B cell (primary cell): Measurements from ENCODE around the gene TATDN2. TPM values are rescaled to one million over a fixed set of nuclear protein-coding genes. Genes with fewer than 3 reads are reported as not detected.

ENCODE experiments used
- ATAC-seq: fragments of 200-7000 bp; cut with Tn5 transposase; one replicate; pipeline ENCODE4 v1.10.0; 2021; ENCODE audit warnings: low read depth, mild to moderate bottlenecking, moderate number of reproducible peaks, moderate library complexity
- CTCF ChIA-PET: fragments of 350-600 bp; sonication (Branson Sonifier 250); formaldehyde crosslinking; loops from one replicate; lab custom pipeline; 2021; ENCODE audit warnings: antibody characterized with exemption, inconsistent platforms; lab: Charles Lee
- POLR2A ChIA-PET: fragments of 350-600 bp; sonication (Branson Sonifier 250); formaldehyde crosslinking; loops from one replicate; lab custom pipeline; 2021; ENCODE audit warnings: antibody characterized with exemption; lab: Charles Lee
- DNase-seq: peaks from one replicate; pipeline ENCODE4 v3.0.0; 2013
- H2AFZ ChIP-seq: 2 replicates; pipeline ENCODE4 v1.6.1; 2012; ENCODE audit warnings: mild to moderate bottlenecking, low read depth, low read length; ENCODE audit not compliant: insufficient read depth, poor library complexity, severe bottlenecking
- H3K27ac ChIP-seq, 2 donors: 1 replicate in 1 of 2; 2 replicates in 1 of 2; pipeline ENCODE4 v1.5.1; 2012 to 2013; ENCODE audit warnings: low read length in 2 of 2, mild to moderate bottlenecking in 2 of 2, moderate library complexity in 1 of 2
- H3K27me3 ChIP-seq, 4 experiments: fragments of 200-600 bp in 1 of 4; sonication (generic) in 1 of 4; replicated peaks in 1 of 4; 1 replicate in 2 of 4; 2 replicates in 2 of 4; pipeline versions ENCODE4 v1.6.1 to v1.7.0; 2013 to 2016; ENCODE audit warnings: low read length in 3 of 4, mild to moderate bottlenecking in 2 of 4, mixed read lengths in 1 of 4, moderate library complexity in 1 of 4; ENCODE audit not compliant: insufficient read depth in 4 of 4, control insufficient read depth in 3 of 4; ENCODE audit errors: control extremely low read depth in 1 of 4
- H3K36me3 ChIP-seq, 2 experiments: replicated peaks in 1 of 2; 1 replicate in 1 of 2; 2 replicates in 1 of 2; pipeline versions ENCODE4 v1.6.1 to v1.7.1; 2013; ENCODE audit warnings: low read length in 1 of 2; ENCODE audit not compliant: insufficient read depth in 2 of 2, control insufficient read depth in 1 of 2; ENCODE audit errors: control extremely low read depth in 1 of 2, extremely low read depth in 1 of 2
- H3K4me1 ChIP-seq, 2 donors: fragments of 200-600 bp in 1 of 2; sonication (generic) in 1 of 2; 1 replicate in 1 of 2; 2 replicates in 1 of 2; pipeline versions ENCODE4 v1.5.1 to v1.6.1; 2013 to 2017; ENCODE audit warnings: low read length in 2 of 2; ENCODE audit not compliant: control insufficient read depth in 2 of 2, insufficient read depth in 2 of 2
- H3K4me2 ChIP-seq: replicated peaks from 2 replicates; pipeline ENCODE3; 2012; ENCODE audit warnings: mild to moderate bottlenecking, low read depth, low read length; ENCODE audit not compliant: poor library complexity, severe bottlenecking
- H3K4me3 ChIP-seq, 5 experiments: fragments of 200-600 bp in 1 of 5; sonication (generic) in 1 of 5; 1 replicate in 3 of 5; 2 replicates in 2 of 5; pipeline versions ENCODE4 v1.5.1 to v1.7.0; 2011 to 2016; ENCODE audit warnings: low read length in 4 of 5, mild to moderate bottlenecking in 4 of 5, low read depth in 2 of 5, control low read depth in 1 of 5, moderate library complexity in 1 of 5; ENCODE audit not compliant: insufficient read depth in 1 of 5; ENCODE audit errors: control extremely low read depth in 1 of 5, extremely low read depth in 1 of 5
- H3K79me2 ChIP-seq: fragments of 200-600 bp; sonication (generic); one replicate; pipeline ENCODE4 v1.6.0; 2016; ENCODE audit warnings: low read length; ENCODE audit not compliant: control insufficient read depth, insufficient read depth
- H3K9ac ChIP-seq: fragments of 200-600 bp; sonication (generic); 2 replicates; pipeline ENCODE4 v1.6.1; 2017; ENCODE audit warnings: mild to moderate bottlenecking, low read length, moderate library complexity
- H3K9me3 ChIP-seq, 3 donors: one replicate each; pipeline versions ENCODE4 v1.6.1 to v1.7.1; 2013; ENCODE audit warnings: low read length in 2 of 3; ENCODE audit not compliant: control insufficient read depth in 2 of 3, insufficient read depth in 1 of 3; ENCODE audit errors: control extremely low read depth in 1 of 3
- H4K20me1 ChIP-seq: 2 replicates; pipeline ENCODE4 v1.6.0; 2012; ENCODE audit warnings: mild to moderate bottlenecking, low read length; ENCODE audit not compliant: insufficient read depth, control insufficient read depth, poor library complexity, severe bottlenecking
- H3K27ac Mint-ChIP-seq: one replicate; pipeline ENCODE4 v1.8.0; 2021; ENCODE audit warnings: mixed read lengths
- H3K27me3 Mint-ChIP-seq: one replicate; pipeline ENCODE4 v1.8.0; 2021; ENCODE audit warnings: mixed read lengths
- H3K4me1 Mint-ChIP-seq: one replicate; pipeline ENCODE4 v1.8.0; 2021; ENCODE audit warnings: mixed read lengths
- H3K4me3 Mint-ChIP-seq: one replicate; pipeline ENCODE4 v1.8.0; 2021; ENCODE audit warnings: mixed read lengths
- H3K9me3 Mint-ChIP-seq: one replicate; pipeline ENCODE4 v1.8.0; 2022; ENCODE audit warnings: mixed read lengths; ENCODE audit not compliant: insufficient read depth
- CTCF ChIP-seq: fragments of 200-600 bp; IDR thresholded peaks from one replicate; pipeline ENCODE4 v1.8.0; 2022; ENCODE audit warnings: antibody characterized with exemption, mild to moderate bottlenecking
- EZH2 ChIP-seq: IDR thresholded peaks from 2 replicates; pipeline ENCODE4 v1.6.1; 2012; ENCODE audit warnings: borderline replicate concordance, low read depth, mild to moderate bottlenecking, moderate library complexity, low read length; ENCODE audit not compliant: insufficient read depth, poor library complexity, severe bottlenecking
- WGBS: methylation state at CpG from one replicate; pipeline ENCODE4 v1.1.5; 2013; ENCODE audit warnings: missing lambda C conversion rate; ENCODE audit not compliant: insufficient coverage; 5-methylcytosine and 5-hydroxymethylcytosine counted together
- intact Hi-C: fragments of 100-400 bp; cut with micrococcal nuclease; formaldehyde crosslinking; loops from one replicate; pipeline ENCODE4 v1.10.0; 2022
- polyA plus RNA-seq: library from polyadenylated mRNA; depleted of rRNA; stranded (reverse); fragments of >200 nt; gene quantifications from 2 replicates; pipeline ENCODE4 v1.2.3, GENCODE V29; 2012
- total RNA-seq, 2 donors: library from RNA; stranded (reverse); fragments of 120-200 nt in 1 of 2; gene quantifications; 1 replicate in 1 of 2; 2 replicates in 1 of 2; pipeline versions ENCODE4 v1.2.3 to v1.2.4, GENCODE V29; 2013 to 2022

The TATDN2 gene
- total and polyA plus RNA-seq, 2 donors (not counting 1 experiment from before 2014, with no cell fraction given) = 24.7 to 62.9 TPM

GRCh38 chr3:10299175-10299574 lies 50.9 kb downstream of the TATDN2 start:
- H3K4me3 Mint-ChIP-seq = no peak overlapping the region
- no peak for ATAC-seq
- H3K4me1 ChIP-seq = peaks cover 13 to 14% of the 10 kb centered on the region in 2 donors
- no peaks in the 10 kb centered on the region for H3K9me3 ChIP-seq
- no peaks in the 10 kb centered on the region for H4K20me1 ChIP-seq
- no peak overlapping the region for H2AFZ ChIP-seq
- H3K4me3 ChIP-seq = no peak overlapping the region
- peak overlapping the region; percentile 76 for H3K27ac Mint-ChIP-seq
- no peaks in the 10 kb centered on the region for H3K9me3 Mint-ChIP-seq
- ChIA-PET CTCF (no interaction called here), POLR2A (no interaction called here)
- no peaks in the 10 kb centered on the region for H3K27me3 Mint-ChIP-seq
- TF ChIP-seq EZH2 = no peak
- TF ChIP-seq CTCF = no peak
- no peak for DNase-seq
- intact Hi-C loops = no loop called here
- no CpG with 5 or more reads among the region's 2 CpGs for WGBS
- peaks cover 11% of the 10 kb centered on the region for H3K79me2 ChIP-seq
- H3K9ac ChIP-seq = no peak overlapping the region
- H3K27me3 ChIP-seq = no peaks in the 10 kb centered on the region
- peaks cover 0 to 41% of the 10 kb centered on the region in 2 experiments for H3K36me3 ChIP-seq
- peaks cover 17% of the 10 kb centered on the region for H3K4me1 Mint-ChIP-seq
- H3K27ac ChIP-seq = peak overlapping the region in 1 of 2 donors; percentile 76
- peak overlapping the region; percentile 43 for H3K4me2 ChIP-seq

- Mint-ChIP-seq H3K4me1 (peaks cover 13% of the 10 kb centered on the region), H3K27me3 (no peaks in the 10 kb centered on the region), H3K4me3 (peak overlapping the region; percentile 18), H3K27ac (peak overlapping the region; percentile 76), H3K9me3 (no peaks in the 10 kb centered on the region)
- Histone ChIP-seq H3K36me3 (peaks cover 0 to 46% of the 10 kb centered on the region in 2 experiments), H3K27me3 (no peaks in the 10 kb centered on the region), H3K4me2 (peak overlapping the region; percentile 43), H3K27ac (peak overlapping the region in 1 of 2 donors; percentile 76), H4K20me1 (no peaks in the 10 kb centered on the region), H3K4me1 (peaks cover 11% of the 10 kb centered on the region in 2 donors), H3K4me3 (no peak overlapping the region), H3K79me2 (peaks cover 11% of the 10 kb centered on the region), H2AFZ (no peak overlapping the region), H3K9ac (no peak overlapping the region), H3K9me3 (no peaks in the 10 kb centered on the region)
- ATAC-seq = peak; percentile 14
- 21% methylated on average over 5 of the region's 6 CpGs for WGBS
- DNase-seq = no peak
- intact Hi-C loops = no loop called here
- TF ChIP-seq CTCF (no peak), EZH2 (no peak)
- POLR2A ChIA-PET = no interaction called here
- CTCF ChIA-PET = no interaction called here
Measured at GRCh38 chr3:10299679-10300078, 51.4 kb downstream of the TATDN2 start.
